ENCODE data around the gene ANKRD2. TPM values are rescaled to one million over a fixed set of nuclear protein-coding genes. Genes with fewer than 3 reads are reported as not detected.
A peak's percentile ranks its signal among the peaks of the same experiment; 100 is the strongest.

Gene ANKRD2
- total RNA-seq, 4 donors from 2014 or later: 0.54 TPM; not detected in 3

DNA sequence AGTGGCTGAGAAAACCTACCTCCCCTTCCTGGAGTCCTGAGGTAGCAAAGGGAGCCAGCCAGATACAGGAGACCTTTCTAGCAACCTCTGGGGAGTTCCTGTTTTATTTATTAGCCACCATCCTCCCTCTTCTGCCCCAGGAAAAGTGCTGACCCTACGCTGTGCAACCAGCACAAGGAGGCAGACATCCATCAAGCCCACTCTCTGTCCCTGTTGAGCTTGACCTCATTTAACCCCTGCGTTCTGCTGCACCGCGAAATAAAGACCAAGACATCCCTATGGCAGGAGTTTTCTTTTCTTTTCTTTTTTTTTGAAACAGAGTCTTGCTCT is 25.3 kb upstream of the ANKRD2 start:
- WGBS, 2 donors (ENCODE audit: low coverage in 1 of 2): 57 to 67% methylated on average over 3 to 4 of the region's 4 CpGs
- Histone ChIP-seq H3K27ac (no peak overlapping the region), H3K4me3 (no peak overlapping the region), H3K9me3 (no peaks in the 10 kb centered on the region), H3K4me1 (peaks cover 4 to 60% (median 14%) of the 10 kb centered on the region in 3 donors), H3K27me3 (no peaks in the 10 kb centered on the region), H3K36me3 (no peaks in the 10 kb centered on the region)
- TF ChIP-seq, protein P1, sequence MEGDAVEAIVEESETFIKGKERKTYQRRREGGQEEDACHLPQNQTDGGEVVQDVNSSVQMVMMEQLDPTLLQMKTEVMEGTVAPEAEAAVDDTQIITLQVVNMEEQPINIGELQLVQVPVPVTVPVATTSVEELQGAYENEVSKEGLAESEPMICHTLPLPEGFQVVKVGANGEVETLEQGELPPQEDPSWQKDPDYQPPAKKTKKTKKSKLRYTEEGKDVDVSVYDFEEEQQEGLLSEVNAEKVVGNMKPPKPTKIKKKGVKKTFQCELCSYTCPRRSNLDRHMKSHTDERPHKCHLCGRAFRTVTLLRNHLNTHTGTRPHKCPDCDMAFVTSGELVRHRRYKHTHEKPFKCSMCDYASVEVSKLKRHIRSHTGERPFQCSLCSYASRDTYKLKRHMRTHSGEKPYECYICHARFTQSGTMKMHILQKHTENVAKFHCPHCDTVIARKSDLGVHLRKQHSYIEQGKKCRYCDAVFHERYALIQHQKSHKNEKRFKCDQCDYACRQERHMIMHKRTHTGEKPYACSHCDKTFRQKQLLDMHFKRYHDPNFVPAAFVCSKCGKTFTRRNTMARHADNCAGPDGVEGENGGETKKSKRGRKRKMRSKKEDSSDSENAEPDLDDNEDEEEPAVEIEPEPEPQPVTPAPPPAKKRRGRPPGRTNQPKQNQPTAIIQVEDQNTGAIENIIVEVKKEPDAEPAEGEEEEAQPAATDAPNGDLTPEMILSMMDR (IDR thresholded peaks at IDR 0.05): no peak
- TF ChIP-seq POLR2AphosphoS5 (IDR thresholded peaks at IDR 0.05): no peak
- no peak for TF ChIP-seq EP300 (IDR thresholded peaks at IDR 0.05)
- no peak for TF ChIP-seq POLR2A (IDR thresholded peaks at IDR 0.05)
- no peak for ATAC-seq

DNA sequence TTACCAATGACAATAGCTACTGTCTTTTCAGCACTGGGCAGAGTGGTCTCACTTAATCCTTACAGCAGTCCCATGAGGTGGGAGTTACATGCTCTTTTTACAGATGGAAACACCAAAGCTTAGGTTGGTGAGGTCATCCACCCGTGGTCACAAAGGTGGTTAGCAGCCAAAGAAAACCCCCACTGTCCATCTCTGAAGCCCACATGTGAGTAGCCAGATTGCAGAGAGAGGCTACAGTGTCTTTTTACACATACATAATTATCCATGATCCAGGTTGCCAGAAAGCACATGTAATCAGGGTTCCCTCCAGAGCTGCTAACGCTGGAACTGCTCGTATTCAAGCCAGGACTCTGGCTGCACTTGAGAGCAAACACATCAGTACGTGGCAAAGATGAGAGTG is 24.6 kb upstream of the ANKRD2 start:
- Histone ChIP-seq H3K27me3 (no peaks in the 10 kb centered on the region), H3K4me3 (no peak overlapping the region), H3K4me1 (peaks cover 0 to 52% (median 6%) of the 10 kb centered on the region in 3 donors), H3K36me3 (no peaks in the 10 kb centered on the region), H3K27ac (no peak overlapping the region), H3K9me3 (no peaks in the 10 kb centered on the region)
- TF ChIP-seq EP300 (IDR thresholded peaks at IDR 0.05) (no peak), POLR2AphosphoS5 (IDR thresholded peaks at IDR 0.05) (no peak)
- ATAC-seq: no peak
- 38 to 73% methylated on average over 1 to 3 of the region's 4 CpGs for WGBS, 2 donors (ENCODE audit: low coverage in 1 of 2)

DNA sequence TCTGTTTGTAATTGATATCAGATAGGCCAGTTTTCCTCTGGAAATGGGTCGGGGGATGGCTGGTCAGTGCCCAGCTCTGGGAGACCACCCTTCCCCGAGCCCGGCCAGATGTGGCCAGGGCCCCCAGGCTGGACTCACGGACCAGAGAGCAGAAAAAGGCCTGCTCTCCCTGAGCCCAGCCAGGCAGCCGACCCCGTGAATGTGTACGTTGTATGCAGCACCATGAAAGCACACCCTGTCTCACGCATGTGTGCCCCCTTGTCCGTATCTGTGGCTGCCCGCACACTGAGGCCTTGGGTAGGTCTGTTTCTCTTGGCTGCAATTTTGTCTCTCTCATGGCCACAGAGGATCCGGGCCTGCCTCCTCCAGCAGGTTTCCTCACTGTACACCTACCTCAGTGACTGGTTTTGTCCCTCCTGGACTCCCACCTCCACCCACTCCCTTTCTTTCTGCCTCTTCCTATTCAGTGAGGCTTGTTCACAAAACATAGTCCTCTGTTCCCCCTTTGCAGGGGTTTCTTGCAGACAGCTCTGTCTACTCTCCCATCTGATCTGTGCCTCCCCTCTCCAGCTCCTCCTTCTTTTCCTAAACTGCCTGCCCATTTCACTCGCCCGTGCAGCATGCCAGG is 23.6 kb upstream of the ANKRD2 start:
- WGBS, 2 donors (ENCODE audit: low coverage in 1 of 2): 68 to 77% methylated on average over 8 to 10 of the region's 13 CpGs
- TF ChIP-seq POLR2AphosphoS5 (IDR thresholded peaks at IDR 0.05) (no peak), POLR2A (IDR thresholded peaks at IDR 0.05) (no peak), EP300 (IDR thresholded peaks at IDR 0.05) (no peak)
- TF ChIP-seq, protein P1 (IDR thresholded peaks at IDR 0.05): no peak
- no peaks in the 10 kb centered on the region for H3K36me3 ChIP-seq
- ATAC-seq: no peak
- no peaks in the 10 kb centered on the region for H3K9me3 ChIP-seq
- H3K27ac ChIP-seq: peak overlapping the region in 1 of 4 donors; percentile 58
- H3K4me1 ChIP-seq: peaks cover 0 to 52% (median 0%) of the 10 kb centered on the region in 3 donors
- H3K27me3 ChIP-seq: no peaks in the 10 kb centered on the region
- H3K4me3 ChIP-seq: no peak overlapping the region

DNA sequence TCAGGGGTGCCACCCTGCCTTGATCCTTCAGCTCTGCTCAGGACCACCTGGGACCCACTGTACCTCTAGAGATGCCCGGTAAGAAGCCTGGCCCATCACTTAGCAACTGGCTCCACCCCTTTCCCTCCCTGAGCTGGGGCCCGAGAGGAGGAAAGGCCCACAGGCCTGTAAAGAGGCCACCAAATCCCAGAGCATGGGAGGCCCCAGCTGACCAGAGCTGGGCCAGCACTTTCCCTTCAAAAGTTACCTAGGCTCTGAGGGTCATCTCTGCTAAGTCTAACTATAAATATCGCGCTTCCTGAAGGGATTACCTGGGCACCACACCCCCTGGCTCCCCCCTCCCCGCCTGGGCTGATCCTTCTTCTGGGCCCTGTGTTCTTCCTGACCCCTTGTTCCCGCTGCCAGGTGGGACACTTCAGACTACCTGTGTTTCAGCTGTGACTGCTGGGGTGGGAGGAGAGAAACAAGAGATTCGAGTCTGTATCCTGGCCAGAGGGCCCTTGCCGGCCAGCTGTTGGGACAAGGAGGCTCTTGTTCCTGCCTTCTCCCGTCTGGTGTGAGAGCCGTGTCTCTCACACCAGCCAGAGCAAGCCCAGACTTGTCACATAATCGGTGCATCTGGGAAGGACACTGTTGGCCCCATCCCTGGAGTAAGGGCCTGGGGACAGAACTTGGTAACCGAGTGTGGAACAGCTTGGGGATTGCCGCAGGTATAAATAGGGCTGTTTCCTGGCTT is 22.8 kb upstream of the ANKRD2 start:
- H3K4me3 ChIP-seq: no peak overlapping the region
- H3K27me3 ChIP-seq: no peaks in the 10 kb centered on the region
- no peaks in the 10 kb centered on the region for H3K9me3 ChIP-seq
- TF ChIP-seq POLR2A (IDR thresholded peaks at IDR 0.05) (no peak), POLR2AphosphoS5 (IDR thresholded peaks at IDR 0.05) (no peak), EP300 (IDR thresholded peaks at IDR 0.05) (no peak)
- TF ChIP-seq, protein P1 (IDR thresholded peaks at IDR 0.05): no peak
- no peak for ATAC-seq
- WGBS, 2 donors (ENCODE audit: low coverage in 1 of 2): 56 to 70% methylated on average over 2 to 4 of the region's 13 CpGs
- peaks cover 0 to 51% (median 0%) of the 10 kb centered on the region in 3 donors for H3K4me1 ChIP-seq
- H3K36me3 ChIP-seq: no peaks in the 10 kb centered on the region
- H3K27ac ChIP-seq: peak overlapping the region in 3 of 4 donors; percentile 47 to 58 (median 54)

DNA sequence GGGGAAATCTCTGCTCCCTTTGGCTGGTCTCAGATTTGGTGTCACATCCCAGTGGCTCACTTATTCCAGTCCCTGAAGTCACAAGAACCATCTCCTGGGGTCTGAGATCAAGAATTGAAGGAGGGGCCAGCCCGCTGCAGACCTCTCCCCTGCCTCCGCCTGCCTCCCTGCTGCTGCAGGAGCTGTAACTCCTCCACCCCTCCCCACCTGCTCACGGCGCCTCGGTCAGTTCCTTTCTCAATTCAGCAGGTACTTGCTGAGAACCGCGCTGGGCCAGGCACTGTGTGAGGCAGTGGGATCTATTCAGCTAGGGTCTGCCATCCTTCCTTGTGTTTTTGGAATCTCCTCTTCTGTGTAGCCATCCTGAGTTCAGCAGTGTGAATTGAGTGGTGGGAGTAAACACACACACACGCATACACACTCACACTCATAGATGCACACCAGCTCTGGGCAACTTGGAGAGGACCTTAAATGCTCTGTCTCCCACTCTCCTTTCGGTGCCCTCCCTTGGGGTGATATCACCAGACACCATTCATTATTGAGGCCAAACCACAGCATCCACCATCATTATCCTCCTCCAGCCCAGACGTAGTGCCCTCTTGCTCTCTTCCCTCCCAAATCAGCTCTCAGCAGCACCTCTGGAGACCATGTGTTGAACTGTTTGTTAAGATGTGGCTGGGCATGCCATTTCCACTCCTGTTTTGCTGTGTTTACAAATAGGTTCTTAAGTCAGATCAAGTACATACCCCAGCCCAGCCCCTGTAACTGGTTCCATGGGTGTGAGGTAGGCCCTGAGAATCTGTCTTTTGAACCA is 22.0 kb upstream of the ANKRD2 start:
- Histone ChIP-seq H3K4me1 (peaks cover 0 to 51% (median 0%) of the 10 kb centered on the region in 3 donors), H3K36me3 (no peaks in the 10 kb centered on the region), H3K27ac (peak overlapping the region in 3 of 4 donors; percentile 47 to 58 (median 54)), H3K27me3 (no peaks in the 10 kb centered on the region), H3K4me3 (no peak overlapping the region), H3K9me3 (no peaks in the 10 kb centered on the region)
- no peak for ATAC-seq
- TF ChIP-seq, protein P1 (IDR thresholded peaks at IDR 0.05): no peak
- no peak for TF ChIP-seq POLR2AphosphoS5 (IDR thresholded peaks at IDR 0.05)
- no peak for TF ChIP-seq POLR2A (IDR thresholded peaks at IDR 0.05)
- no peak for TF ChIP-seq EP300 (IDR thresholded peaks at IDR 0.05)
- 79 to 94% methylated on average over 3 to 5 of the region's 10 CpGs for WGBS, 2 donors (ENCODE audit: low coverage in 1 of 2)
